HFF-Myc (cell line): ENCODE measurements around the gene SRRT.
A peak's percentile ranks its signal among the peaks of the same experiment; 100 is the strongest.

ENCODE experiments used
- DNase-seq: peaks from one replicate; pipeline ENCODE4 v3.0.0-alpha.2; 2011; ENCODE audit warnings: low read depth; ENCODE audit errors: extremely low read depth
- H3K4me3 ChIP-seq: replicated peaks from 2 replicates; pipeline ENCODE4 v1.5.1; 2011; ENCODE audit warnings: low read depth, mild to moderate bottlenecking, control low read depth, low read length
- TF ChIP-seq, protein P1 (sequence below): IDR thresholded peaks from 2 replicates; pipeline ENCODE4 v1.5.1; 2012; ENCODE audit warnings: mild to moderate bottlenecking, low read depth, low read length, control low read depth; ENCODE audit errors: missing control alignments

The SRRT gene

DNA sequence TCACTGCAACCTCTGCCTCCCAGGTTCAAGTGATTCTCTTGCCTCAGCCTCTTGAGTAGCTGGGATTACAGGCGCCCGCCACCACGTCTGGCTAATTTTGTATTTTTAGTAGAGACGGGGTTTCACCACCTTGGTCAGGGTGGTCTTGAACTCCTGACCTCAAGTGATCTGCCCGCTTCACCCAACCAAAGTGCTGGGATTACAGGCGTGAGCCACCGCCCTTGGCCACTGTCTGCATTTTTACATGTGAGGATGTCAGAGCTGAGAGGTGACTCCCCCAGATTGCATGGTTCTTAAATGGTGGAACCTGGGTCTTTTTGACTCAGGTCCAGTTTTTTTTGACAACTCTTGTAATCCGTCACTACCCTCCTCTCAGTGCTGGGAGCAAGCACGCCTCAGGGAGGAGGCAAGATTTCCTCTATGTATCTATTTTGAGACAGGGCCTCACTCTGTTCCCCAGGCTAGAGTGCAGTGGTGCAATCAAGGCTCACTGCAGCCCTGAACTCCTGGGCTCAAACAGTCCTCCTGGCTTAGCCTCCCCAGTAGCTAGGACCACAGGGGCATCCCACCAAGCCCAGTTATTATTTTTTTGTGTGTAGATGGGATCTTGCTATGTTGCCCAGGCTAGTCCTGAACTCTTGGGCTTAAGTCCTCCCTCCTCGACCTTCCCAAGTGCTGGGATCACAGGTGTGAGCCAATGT is 1.2 kb upstream of the SRRT start:
- TF ChIP-seq, protein P1, sequence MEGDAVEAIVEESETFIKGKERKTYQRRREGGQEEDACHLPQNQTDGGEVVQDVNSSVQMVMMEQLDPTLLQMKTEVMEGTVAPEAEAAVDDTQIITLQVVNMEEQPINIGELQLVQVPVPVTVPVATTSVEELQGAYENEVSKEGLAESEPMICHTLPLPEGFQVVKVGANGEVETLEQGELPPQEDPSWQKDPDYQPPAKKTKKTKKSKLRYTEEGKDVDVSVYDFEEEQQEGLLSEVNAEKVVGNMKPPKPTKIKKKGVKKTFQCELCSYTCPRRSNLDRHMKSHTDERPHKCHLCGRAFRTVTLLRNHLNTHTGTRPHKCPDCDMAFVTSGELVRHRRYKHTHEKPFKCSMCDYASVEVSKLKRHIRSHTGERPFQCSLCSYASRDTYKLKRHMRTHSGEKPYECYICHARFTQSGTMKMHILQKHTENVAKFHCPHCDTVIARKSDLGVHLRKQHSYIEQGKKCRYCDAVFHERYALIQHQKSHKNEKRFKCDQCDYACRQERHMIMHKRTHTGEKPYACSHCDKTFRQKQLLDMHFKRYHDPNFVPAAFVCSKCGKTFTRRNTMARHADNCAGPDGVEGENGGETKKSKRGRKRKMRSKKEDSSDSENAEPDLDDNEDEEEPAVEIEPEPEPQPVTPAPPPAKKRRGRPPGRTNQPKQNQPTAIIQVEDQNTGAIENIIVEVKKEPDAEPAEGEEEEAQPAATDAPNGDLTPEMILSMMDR, result no peak

DNA sequence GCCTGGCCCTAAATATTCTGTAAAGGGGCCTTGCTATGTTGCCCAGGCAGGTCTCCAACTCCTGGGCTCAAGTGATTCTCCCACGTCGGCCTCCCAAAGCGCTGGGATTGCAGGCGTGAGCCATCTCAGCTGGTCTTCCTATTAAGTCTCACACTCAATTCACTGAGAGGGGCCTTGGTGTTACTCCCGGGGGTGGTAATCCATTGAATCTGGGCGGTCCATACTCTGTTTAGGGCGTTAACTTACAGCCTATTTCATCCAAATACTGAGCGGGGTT is 665 bp upstream of the SRRT start:
- H3K4me3 ChIP-seq, result peak overlapping the region; percentile 88
- no peak for DNase-seq
- TF ChIP-seq, protein P1, result no peak

More for the DNA sequence above, 1.2 kb upstream of the SRRT start:
- peak overlapping the region; percentile 88 for H3K4me3 ChIP-seq
- DNase-seq, result no peak

DNA sequence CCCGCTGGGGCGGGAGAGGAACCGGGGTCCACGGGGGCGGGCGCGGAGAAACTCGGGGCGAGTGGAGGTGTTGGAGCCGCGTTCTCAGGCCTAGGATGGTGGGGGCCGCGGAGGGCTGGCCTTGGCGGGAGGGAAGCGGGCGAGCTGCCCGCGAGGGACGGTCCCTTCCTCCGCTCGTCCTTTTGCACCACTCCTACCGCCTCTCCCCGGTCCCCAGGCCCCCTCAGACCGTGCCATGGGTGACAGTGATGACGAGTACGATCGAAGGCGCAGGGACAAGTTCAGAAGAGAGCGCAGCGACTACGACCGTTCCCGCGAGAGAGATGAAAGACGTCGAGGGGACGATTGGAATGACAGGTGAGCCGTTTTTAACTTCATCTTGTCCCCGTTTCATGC is 451 bp downstream of the SRRT start:
- TF ChIP-seq, protein P1, result no peak
- H3K4me3 ChIP-seq, result peak overlapping the region; percentile 88
- DNase-seq, result no peak

DNA sequence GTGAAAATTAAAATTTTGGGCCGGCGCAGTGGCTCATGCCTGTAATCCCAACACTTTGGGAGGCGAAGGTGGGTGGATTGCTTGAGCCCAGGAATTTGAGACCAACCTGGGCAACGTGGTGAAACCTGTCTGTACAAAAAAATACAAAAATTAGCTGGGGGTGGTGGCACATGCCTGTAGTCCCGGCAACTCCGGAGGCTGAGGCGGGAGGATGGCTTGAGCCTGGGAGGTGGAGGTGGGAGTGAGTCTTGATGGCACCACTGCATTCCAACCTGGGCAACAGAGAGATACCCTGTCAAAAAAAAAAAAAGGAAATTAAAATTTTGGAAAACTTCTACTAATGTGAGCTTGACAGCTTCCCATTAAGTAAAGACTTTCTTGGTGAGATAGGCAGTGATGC is 3.1 kb downstream of the SRRT start:
- TF ChIP-seq, protein P1, result no peak
- H3K4me3 ChIP-seq, result no peak overlapping the region; the same call in 1 of the 2 replicates
- no peak for DNase-seq

DNA sequence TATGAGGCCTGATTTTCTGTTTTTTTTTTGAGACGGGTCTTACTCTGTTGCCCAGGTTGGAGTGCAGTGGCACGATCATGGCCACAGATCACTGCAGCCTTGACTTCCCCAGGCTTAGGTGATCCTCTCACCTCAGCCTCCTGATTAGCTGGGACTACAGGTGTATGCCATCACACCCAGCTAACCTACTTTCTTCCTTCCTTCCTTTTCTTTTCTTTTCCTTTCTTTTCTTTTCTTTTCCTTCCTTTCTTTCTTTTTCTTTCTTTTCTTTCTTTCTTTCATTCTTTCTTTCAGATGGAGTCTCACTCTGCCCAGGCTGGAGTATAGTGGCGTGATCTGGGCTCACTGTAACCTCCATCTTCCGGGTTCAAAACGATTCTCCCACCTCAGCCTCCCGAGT is 3.8 kb downstream of the SRRT start:
- no peak overlapping the region for H3K4me3 ChIP-seq
- TF ChIP-seq, protein P1, result no peak
- DNase-seq, result no peak

DNA sequence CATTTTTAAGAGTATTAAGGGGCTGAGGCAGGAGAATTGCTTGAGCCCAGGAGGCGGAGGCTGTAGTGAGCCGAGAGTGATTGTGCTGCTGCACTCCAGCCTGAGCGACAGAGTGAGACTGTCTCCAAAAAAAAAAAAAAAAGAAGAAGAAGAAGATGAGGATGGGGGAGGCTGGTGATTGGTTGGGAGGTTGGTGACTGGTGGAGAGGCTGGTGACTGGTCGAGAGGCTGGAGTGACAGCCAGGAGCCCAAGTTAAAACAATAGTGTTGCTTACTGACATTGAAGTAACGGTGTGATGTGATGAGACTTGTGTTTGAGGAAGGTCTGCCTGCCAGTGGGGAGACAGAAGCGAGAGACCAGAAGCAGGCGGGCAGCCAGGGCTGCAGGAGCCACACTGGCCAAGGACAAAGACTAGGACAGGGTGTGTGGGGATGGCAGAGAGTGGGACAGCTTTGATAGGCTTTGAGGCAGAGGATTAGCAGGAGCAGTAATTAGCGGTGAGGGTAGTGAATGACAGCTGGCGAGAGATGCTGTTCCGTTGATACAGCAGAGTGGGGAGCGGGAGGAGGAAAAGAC is 4.9 kb downstream of the SRRT start:
- no peak overlapping the region for H3K4me3 ChIP-seq
- DNase-seq, result no peak
- TF ChIP-seq, protein P1, result no peak

DNA sequence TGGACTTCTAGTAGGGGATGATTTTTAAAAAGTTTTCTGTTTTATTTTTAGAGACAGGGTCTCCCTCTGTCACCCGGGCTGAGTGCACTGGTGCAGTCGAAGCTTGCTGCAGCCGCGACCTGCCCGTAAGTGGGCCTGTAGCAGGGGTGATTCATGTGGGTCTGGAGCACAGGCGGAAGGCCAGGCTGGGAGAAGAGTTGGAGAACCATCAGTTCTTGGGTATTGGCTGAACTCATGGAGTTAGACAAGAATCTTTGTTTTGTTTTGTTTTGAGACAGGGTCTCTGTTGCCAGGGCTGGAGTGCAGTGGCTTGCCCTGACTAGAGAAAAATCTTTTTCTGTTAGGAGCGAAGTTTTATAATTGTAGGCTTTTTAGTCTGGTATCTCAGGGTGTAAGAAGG is 5.7 kb downstream of the SRRT start:
- DNase-seq, result no peak
- TF ChIP-seq, protein P1, result no peak
- no peak overlapping the region for H3K4me3 ChIP-seq
